GM10266 (cell line): ENCODE results near the gene PCDHGA1.

Experiments used
- DNase-seq: peaks from one replicate; pipeline ENCODE4 v3.0.0; 2012; ENCODE audit errors: extremely low spot score
- TF ChIP-seq, protein P1 (sequence below): IDR thresholded peaks from 2 replicates; pipeline ENCODE4 v1.5.1; 2012; ENCODE audit warnings: mild to moderate bottlenecking, low read depth; ENCODE audit not compliant: control insufficient read depth, insufficient read depth; ENCODE audit errors: missing control alignments

PCDHGA1 gene

DNA sequence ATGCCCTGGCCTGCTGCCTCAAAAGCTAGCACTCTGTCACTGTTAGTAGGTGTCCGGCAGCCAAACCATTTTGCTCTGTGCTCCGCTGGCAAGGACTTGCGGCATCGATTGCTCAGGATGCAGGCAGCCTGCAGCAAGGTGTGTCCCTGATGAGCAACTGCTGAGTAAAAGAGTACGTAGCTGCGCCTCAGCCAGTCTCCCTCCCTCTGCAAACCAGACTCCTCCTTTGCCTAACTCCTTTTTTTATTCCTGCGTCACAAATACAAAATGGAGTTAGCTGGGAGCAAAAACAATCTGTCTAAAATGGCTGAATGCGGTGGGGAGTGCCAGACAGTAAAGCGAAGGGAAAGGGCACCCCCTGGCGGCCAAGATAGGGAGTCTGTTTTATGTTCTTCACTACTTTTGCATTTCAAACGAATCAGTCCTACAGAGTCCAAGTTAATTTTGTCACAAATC, 227.4 kb downstream of the PCDHGA1 start:
- TF ChIP-seq, protein P1, sequence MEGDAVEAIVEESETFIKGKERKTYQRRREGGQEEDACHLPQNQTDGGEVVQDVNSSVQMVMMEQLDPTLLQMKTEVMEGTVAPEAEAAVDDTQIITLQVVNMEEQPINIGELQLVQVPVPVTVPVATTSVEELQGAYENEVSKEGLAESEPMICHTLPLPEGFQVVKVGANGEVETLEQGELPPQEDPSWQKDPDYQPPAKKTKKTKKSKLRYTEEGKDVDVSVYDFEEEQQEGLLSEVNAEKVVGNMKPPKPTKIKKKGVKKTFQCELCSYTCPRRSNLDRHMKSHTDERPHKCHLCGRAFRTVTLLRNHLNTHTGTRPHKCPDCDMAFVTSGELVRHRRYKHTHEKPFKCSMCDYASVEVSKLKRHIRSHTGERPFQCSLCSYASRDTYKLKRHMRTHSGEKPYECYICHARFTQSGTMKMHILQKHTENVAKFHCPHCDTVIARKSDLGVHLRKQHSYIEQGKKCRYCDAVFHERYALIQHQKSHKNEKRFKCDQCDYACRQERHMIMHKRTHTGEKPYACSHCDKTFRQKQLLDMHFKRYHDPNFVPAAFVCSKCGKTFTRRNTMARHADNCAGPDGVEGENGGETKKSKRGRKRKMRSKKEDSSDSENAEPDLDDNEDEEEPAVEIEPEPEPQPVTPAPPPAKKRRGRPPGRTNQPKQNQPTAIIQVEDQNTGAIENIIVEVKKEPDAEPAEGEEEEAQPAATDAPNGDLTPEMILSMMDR = peak; percentile 64
- peak; percentile 47 for DNase-seq

DNA sequence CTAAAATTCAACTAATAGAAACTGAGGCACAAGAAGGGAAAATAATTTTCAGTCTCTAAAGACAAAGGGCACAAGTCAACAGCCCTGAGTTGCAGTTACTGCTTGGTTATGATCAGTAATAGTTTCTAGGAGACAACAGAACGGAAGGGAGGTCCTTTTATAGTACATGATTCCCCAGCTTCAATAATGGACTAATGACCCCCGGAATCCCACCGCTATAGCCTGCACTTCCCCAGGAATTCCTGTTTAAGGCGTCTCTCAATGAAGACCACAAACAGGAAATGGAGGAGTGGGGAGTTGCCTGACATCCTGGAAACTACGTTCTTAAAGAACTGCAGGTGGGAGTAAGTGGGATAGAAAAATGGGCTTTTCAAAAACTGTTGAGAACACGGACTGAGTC, 227.8 kb downstream of the PCDHGA1 start:
- TF ChIP-seq, protein P1 = no peak
- no peak for DNase-seq

DNA sequence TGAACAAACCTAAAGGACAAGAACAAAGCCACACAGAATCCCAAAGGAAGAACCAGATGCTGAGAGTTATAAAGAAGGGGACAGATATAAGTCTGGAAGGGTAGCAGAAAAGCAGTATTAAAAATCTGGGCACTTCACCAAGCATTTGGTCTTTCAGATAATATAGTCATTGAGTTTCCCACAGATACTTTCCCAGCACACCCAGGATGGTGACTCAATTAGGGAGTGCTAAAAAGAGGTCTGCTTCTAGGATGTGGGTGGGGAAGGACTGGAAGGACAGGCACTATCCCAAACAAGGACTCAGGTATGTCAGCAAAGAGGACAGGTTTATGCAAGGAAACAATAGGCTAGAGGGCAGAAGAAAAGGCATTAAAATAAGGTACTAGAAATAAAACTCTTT, 229.1 kb downstream of the PCDHGA1 start:
- TF ChIP-seq, protein P1 = no peak
- no peak for DNase-seq

DNA sequence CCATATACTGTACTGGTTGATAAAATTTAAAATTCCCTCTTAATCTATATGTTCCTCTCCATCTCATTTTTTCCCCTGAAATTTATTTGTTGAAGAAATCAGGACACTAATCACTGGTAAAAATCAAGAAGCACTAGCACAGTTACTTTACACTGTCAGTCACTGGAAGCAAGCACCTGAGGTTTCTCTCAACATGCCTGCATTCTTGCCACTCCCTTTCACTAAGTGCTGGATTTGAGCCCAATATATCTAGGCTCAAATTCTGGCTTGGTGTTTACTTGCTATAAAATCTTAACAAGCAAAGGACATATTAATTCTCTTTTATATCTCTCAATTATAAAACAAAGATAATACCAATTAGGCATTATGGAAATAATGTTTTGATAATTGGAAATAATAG, 229.8 kb downstream of the PCDHGA1 start:
- DNase-seq = no peak
- TF ChIP-seq, protein P1 = no peak

DNA sequence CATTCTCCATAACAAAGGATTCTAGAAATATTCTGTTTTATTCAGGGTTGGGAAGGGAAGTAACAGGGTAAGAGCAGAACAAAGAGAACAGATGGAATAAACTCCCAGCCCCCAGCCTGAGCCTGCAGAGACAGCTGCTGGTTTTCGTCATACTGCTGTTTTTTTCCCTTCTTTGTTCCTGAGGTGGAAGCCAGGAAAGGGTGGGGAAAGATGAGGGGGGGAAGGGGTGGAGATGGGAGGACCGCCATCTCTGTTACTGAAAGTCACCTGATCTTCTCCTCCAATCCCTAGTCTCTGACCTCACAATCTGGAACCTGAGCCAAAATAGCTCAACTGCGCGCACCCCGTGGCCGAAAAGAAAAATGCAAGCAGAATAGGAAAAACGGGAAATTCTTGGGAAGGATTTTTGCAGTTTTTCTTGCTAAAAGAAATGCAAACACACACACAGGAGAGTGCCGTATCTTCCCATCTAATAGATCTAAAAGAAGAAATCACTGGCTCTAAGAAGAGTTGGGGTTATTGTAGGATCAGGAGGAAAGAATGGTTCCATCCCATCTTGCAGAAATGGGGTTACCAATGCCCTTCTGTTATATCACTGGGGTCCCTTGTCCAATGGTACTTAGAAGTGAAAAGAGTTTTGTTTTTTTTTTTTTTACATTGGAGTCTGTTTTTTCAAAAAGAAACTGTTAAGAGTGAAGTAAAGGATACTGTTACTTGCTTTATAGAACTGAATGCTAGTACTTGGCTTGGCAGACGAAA, 230.6 kb downstream of the PCDHGA1 start:
- TF ChIP-seq, protein P1 = no peak
- no peak for DNase-seq
